ENCODE results near the gene TTLL10.
"Not testable (repeated sequence)": the region's sequence is repeated elsewhere in the genome, so short reads cannot be mapped to it uniquely, and the experiment has no call there.

Gene TTLL10

DNA sequence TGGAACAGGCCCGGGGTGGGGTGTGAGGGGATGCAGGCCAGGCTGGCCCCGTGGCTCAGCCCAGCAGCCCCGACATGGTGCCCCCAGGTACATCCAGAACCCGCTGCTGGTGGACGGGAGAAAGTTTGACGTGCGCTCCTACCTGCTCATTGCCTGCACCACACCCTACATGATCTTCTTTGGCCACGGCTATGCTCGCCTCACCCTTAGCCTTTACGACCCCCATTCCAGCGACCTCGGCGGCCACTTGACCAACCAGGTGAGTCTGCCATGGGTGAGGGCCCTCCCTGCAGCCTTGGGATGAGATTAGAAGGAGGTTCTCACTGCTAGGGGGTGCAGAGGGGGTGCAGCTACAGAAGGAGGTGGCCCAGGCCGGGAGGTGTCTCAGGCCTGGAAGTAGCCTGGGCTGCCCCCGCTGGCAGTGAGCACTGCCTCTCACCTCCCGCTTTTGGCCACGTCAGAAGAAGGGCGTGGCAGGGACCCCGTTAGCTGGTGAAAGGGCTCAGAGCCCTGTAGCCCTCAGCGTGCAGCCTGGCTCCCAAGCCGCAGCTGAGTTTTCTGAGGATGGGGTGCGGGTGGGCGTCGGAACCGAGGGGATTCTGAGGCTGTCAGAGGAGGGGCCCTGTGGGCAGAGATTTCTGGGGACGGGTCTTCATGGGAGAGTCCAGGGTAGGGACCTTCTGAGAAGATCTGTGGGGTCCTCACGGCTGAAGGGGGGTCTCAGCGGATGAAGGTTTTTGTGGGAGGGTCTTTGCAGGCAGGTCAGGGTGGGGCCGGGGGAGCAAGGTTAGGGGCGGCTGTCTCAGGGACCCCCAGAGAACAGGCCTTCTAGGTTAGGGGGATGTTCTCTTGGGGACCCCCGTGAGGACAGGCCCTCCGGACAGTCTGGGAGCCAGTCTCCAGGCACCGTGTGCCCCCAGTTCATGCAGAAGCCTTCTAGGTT, 10.4 kb downstream of the TTLL10 start:
- DNase-seq (ENCODE audit: low spot score) (no peak), FAIRE-seq (no peak)

DNA sequence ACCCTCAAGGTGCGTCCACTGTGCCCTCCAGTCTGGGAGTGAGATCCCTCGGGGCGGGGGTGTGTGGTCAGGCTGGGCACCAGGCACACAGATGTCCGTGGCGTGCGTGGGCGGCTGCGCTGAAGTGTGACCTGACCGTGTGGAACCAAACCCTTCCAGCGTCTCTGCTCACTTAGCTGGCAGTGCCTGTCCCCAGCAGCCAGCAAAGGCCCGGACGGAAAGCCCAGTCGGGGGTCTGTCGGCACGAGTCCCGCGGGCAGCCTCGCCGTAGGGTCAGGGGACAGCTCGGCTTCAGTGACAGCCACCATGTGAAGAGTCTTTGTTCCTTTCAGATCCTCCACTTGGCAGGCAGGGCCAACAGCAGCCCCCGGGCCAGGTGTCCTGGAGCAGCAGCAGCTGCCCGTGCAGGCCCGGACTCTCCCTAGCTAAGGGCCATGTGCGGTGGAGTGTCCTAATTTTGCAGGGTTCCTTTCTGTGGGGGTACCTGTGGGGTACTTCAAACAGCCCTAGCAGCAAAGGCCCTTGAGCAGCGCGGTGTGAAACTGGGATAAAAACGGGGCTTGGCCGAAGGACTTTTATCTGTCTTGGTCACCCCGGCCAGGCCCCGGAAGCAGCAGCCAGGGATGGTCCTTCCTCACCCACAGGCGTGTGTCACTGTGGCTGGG, 11.6 kb downstream of the TTLL10 start:
- FAIRE-seq (no peak), DNase-seq (ENCODE audit: low spot score) (no peak)

DNA sequence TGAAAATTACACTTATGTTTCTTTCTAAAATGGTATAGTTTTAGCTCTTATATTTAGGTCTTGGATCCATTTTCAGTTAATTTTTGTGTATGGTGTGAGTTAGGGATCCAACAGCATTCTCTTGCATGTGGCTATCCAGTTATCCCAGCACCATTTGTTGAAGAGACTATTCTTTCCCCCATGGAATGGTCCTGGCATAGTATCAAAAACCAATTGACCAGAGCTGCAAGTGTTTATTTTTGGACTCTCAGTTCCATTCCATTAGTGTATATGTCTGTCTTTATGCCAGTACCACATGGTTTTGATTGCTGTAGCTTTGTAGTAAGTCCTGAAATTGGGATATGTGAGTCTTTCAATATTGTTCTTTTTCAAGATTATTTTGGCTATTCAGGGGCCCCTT, 14.3 kb downstream of the TTLL10 start:
- no peak for FAIRE-seq

DNA sequence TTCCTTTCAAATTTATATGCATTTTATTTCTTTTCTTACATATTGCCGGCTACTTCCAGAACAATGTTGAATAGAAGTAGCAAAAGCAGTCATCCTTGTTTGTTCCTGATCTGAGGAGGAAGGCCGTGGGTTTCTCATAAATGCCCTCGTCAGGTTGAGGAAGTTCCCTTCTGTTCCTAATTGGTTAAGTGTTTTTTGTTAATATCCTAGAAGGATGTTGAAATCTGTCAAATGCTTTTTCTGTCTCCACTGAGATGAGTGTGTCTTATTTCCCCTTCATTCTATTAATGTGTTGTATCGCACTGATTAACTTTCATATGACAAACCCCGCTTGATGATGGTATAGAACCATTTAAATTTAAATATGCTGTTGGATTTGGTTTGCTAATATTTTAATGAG, 15.4 kb downstream of the TTLL10 start:
- FAIRE-seq (no peak), DNase-seq (ENCODE audit: low spot score) (no peak)

More for the DNA sequence above, 14.3 kb downstream of the TTLL10 start:
- no peak for DNase-seq (ENCODE audit: low spot score)

DNA sequence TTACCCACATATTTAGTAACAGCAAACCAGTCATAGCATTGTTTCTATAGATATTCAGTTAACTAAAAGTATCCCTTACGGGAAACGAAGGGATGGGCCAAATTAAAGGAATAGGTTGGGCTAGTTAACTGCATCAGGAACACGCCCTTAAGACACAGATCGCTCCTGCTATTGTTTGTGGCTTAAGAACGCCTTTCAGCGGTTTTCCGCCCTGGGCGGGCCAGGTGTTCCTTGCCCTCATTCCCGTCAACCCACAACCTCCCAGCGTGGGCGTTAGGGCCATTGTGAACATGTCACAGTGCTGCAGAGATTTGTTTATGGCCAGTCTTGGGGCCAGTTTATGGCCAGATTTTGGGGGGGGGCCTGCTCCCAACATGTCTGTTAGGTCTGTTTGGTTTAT, 18.1 kb downstream of the TTLL10 start:
- FAIRE-seq (no peak), DNase-seq (ENCODE audit: low spot score) (no peak)

DNA sequence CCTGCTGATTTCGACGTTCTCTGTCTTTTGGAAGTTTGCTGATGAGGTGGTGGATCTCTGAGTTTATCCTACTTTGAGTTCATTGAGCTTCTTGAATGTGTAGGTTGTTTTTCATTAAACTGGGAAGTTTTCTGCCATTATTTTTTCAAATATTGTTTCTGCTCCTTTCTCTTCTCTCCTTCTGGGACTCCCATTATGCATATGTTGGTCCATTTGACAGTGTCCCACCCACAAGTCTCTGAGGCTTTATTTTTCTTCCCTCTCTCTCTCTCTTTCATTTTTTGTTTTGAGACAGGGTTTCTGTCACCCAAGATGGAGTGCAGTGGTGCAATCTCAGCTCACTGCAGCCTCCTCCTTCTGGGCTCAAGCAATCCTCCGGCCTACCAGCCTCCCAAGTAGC, 21.0 kb downstream of the TTLL10 start:
- no peak for FAIRE-seq
- DNase-seq (ENCODE audit: low spot score): no peak

DNA sequence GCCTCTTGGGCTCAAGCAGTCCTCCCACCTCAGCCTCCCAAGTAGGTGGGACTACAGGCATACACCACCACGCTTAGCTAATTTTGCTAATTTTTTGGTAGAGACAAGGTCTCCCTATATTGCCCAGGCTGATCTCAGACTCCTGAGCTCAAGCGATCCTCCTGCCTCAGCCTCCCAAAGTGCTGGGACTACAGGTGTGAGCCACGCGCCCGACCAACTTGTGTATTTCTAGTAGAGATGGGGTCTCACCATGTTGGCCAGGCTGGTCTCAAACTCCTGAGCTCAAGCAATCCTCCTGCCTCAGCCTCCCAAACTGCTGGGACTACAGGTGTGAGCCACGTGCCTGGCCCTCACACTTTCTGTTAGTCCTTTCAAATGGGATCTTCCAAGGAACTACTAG, 22.0 kb downstream of the TTLL10 start:
- DNase-seq (ENCODE audit: low spot score); FAIRE-seq: not testable (repeated sequence)

DNA sequence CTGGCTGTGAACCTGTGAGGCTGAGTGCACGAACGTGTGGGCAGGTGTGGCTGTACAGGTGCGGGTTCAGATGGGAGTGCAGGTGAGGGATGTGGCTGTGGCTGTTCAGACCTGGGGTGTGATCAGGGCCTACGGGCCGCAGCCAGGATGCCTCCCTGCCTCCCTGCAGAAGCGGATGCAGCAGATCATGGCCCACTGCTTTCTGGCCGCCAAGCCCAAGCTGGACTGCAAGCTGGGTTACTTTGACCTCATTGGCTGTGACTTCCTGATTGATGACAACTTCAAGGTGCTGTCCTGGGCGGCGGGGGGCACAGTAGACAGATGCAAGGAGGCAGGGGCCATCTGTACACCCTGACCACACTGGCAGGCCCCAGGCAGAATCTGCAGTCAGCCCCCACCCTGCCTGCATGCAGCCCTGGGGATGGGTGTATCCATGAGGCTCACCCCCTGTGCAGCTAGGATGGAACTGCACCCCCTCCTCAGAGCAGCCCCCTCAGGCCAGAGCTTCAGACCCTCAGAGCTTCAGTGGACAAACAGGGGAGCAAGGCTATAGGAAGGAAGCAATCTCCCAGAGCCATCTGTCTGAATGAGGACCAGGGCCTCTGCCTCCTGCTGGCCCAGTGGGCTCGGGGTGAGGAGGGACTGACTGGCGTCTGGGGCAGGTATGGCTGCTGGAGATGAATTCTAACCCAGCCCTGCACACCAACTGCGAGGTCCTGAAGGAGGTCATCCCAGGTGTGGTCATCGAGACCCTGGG, 22.9 kb downstream of the TTLL10 start:
- DNase-seq (ENCODE audit: low spot score): no peak
- FAIRE-seq: no peak

DNA sequence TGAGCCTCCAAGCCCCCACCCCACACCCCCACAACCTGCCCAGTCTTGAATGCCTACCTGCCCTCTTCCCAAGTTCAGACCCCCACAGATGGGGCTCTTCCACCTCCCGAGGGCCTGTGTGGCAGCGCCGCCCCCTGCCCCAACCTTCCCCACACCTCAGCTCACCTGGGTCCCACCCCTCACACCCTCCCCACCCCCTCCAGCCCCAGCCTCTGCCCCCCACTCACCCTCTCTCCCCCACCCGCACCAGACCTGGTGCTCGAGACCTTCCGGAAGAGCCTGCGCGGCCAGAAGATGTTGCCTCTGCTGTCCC, 23.5 kb downstream of the TTLL10 start:
- FAIRE-seq: no peak
- no peak for DNase-seq (ENCODE audit: low spot score)

DNA sequence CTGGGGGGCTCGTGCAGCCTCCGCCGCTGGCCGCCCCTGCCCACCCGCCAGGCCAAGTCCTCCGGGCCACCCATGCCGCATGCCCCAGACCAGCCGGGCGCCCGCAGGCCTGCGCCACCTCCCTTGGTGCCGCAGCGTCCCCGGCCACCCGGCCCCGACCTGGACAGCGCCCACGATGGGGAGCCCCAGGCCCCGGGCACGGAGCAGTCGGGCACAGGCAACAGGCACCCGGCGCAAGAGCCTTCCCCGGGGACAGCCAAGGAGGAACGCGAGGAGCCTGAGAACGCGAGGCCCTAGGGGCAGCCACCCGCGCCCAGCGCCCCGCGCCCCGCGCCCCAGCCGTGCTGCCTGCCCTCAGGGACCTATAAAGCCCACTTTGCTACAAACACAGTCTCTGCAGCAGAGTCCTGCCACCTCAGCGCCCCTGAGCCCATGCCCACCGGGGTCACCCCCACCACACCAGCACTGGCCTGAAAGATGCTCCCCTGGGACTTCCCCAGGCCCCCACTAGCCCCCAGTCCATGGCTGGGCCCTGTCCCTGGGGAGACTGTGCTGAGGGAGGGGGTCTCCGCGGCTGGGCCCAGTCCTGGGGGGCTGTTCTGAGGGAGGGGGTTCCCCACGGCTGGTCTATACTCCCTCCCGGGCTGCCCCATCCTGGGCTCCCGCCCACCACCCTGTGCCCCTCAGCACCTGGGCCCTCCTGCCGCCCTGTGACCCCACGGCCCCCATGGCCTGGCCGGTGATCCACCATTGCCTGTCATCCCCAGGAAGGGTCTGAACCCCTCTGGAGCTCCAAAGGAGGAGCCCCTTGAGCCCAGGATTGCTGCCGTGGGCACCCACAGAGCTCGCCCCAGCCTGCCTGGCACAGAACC, 24.1 kb downstream of the TTLL10 start:
- FAIRE-seq (no peak), DNase-seq (ENCODE audit: low spot score) (no peak)

DNA sequence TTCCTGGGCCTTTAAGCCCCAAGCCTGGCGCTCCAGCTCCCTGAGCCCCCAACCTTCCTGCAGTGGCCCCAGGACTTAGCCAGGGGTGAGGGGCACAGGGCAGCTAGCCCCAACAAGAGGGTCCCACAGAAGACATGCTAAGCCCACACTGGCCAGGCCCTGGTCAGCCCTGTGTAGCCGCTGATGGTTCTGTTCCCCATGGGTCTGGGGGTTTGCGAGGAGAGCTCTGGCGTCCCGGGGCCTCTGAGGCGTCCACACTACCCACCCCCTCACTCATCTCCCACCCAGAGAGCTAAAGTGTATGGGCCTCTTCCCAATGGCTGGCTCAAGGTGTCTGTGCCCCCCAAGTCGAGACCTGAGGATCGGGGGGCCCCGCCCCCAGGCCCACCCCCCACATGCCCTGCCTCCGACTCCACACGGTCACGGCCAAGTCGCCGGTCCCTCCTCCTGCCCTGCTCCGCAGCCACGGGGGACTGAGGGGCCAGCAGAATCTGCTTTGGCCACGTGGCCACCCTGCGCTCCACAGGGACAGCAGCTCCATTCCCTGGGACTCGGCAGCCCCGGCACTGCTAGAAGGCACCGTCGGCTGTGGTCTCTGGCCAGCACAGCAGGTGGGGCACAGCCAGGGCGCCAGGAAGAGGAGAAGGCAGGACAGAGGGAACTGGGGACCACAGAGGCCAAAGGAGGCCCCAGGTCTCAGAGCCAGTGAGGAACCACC, 24.9 kb downstream of the TTLL10 start:
- DNase-seq (ENCODE audit: low spot score): no peak
- no peak for FAIRE-seq

DNA sequence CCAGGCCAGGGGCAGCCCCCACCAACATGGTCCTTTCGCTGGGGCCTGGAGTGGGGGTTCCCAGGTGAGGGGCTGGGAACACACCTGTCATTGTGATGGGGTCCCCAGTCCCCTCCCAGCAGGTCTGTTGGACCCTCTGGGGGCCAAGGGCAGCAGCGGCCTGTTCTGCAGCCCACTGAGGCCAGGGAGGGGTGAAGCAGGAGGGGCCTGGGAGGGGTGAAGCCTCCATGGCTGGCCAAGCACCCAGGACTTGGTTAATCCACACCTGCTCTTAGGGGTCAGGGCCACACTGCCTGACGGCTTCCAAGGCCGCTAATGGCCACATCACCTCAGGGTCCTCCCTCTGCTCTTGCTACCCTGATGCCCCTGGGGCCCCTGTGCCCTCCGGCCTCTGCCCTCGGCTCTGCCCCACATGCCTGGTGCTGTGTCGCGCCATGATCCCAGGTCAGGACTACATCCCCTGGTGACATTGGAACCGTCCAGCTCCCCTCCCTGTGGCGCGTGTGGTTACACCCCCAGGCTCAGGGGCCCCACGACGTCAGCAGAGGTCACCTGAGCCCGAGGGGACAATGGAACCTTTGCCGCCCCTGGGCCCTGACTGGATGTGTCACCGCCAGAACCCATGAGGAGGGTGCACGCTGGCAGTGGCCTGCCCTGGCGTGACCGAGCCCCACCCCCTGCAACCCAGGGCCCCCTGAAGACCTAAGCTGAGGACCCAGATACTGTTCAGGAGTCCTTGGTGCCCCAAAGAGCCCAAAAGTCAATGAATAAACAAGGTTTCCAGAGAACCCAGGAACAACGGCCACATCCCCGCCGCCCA, 25.7 kb downstream of the TTLL10 start:
- DNase-seq (ENCODE audit: low spot score): no peak
- FAIRE-seq: no peak

DNA sequence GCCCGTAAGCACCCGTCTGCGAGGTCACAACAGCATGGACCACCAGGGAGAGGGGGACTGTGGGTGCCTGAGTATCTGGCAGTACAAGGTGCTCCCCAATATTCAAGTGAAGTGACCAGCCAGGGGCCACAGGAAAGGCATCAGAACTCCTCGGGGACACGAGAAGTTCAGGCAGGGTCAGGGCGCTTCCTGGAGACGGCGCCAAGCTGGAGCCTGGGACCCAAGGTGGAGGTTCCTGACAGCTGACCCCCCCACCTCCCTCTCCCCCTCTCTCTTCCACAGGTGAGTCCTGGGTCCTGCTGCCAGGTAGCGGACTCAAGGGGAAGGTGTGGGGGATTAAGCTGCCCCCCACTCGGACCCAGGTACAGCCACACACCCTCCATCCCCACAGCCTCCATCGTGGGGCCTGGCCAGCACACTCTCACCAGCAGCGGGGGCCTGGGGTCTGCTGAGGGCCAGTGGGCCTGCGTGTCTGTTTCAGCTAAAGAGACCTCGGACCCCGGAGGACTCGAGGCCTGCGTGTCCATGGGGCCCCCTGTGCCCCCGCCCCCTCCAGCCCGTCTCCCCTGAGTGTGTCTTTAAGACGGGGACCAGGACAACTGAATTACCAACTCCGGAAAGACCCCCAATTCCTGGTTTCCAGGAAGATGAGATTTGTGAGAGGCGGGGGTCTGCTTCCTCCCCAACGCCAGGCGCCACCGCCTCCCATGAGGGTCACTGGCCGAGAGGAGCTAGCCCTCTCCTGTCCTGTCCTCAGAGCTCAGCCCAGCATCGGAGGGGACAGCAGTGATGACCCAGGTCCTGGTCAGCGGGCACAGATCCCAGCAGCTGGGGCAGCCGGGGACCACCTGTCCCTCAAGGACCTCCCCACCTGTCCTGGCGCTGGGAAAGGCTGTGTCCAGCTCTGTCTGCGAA, 26.5 kb downstream of the TTLL10 start:
- DNase-seq (ENCODE audit: low spot score): no peak
- no peak for FAIRE-seq

DNA sequence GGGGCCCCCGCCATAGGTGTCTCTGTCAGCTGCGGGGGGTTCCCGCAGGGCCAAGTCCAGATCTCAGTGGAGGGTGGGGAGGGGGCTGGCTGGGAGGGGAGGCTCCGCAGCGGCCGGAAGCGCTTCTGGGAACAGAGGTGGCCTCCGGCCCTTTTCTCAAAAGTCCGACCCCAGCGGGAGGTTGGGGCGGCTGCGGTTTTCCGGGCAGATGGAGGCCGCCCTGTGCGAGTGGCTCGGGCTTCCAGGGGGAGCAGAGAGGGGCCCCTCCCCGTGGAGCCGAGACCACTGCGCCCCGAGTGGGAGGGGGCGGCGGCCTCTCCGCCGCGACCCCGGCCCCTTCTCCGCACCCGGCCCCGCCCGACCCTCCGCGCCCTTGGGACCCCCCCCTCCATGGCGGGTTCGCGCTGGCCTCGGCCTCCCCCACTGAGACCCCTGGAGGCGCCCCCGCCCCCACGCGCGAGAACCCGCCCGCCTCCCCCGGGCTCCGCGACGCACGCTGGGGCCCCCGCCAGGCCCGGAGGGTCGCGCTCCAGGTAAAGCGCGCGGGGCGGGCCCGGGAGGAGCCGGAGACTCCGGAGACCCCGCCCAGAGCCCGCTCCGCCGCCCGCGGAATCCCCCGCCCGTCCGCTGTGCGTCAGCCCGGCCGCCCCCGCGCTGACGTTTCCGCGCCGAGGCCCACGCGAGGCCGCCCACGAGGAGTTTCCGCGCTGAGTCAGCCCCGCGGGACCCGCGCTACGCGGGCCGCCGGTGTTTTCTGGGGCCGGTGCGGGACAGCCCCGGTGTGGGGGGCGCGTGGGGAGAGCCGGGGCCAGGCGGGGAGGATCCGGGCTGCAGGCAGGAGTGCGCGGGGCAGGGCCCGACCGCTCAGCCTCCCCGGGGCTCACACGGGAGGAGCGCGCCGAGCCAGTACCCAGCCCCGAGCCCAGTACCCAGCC, 27.5 kb downstream of the TTLL10 start:
- peak; percentile 76 for DNase-seq (ENCODE audit: low spot score)
- FAIRE-seq: no peak

DNA sequence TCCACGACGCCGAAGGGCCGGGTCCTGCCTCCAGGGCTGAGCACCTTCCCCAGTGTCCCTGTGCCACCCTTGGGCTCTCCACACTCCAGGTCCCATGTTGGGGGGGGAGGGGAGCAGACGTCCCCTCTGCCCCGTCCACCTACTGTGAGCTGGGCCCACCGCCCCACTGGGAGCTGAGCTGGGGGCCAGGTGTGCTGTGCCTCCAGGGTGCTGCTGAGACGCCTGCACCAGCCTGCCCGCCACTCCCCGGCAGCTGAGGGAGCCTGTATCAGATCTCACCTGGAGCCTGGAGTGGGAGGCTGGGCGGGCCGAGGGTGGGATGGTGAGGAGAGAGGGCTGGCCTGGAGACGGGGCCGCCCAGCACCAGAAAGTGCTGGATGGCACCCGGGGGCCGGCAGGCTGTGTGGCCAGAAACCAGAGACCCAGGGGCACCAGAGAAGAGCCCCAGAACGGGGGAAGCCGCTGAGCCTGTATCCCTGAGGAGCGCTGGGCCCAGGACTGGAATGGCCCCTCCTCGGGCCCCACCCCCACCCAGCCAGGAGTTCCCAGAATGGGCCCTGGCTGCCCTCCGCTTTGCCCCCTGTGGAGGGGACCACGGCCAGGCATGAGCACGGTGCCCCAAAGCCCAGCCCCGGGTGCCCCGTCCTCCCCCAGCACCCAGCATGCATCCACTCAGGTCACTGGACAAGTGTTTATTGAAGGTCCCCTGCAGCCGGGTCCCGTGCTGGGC, 29.3 kb downstream of the TTLL10 start:
- DNase-seq (ENCODE audit: low spot score) (no peak), FAIRE-seq (no peak)

DNA sequence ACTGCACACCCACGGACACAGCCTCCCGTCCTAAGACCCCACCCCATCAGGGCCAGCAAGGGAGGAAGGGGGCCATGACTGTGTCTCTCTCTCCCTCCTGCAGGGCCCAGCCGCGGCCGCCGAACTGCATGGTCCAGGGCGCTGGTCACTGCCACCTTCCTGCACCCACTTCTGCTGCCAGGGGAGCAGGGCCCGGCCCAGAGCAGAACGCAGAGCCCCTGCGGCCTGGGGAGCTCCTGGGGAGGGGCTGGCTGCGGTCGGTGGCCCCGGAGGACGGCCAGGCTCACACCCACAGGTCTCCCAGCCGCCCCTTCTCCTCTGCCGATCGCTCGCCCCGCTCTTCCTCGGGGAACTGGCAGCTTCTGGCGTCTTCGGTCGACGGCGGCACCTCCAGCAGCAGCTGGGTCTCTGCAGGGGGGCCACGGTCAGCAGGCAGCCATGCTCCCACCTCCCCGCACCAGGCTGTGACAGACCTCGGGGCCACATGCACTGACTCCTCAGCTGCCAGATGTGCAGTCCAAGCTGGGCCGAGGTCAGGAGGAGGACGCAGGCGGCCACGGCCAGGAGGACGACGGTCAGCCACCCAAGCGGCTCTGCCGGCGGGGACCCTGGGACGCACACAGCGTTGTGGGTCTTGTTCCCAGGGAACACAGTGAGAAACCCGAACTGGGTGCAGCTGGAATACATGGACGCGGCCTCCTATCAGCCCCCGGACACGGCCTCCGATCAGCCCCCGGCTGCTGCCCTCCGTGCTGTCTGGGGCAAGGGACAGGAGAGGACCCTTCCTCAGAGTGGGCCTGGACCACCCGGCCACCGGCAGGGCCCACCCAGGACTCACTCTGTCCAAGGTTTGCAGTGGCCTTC, 30.1 kb downstream of the TTLL10 start:
- FAIRE-seq (no peak), DNase-seq (ENCODE audit: low spot score) (no peak)

Data from urothelium cell line (cell line).